AG04450 (cell line): ENCODE data around the gene MEGF11. TPM values are rescaled to one million over a fixed set of nuclear protein-coding genes. Genes with fewer than 3 reads are reported as not detected.
A peak's percentile ranks its signal among the peaks of the same experiment; 100 is the strongest.

Experiments used
- CTCF ChIA-PET: fragments of 300-600, 350-600 bp; formaldehyde crosslinking; extraction: SDS; loops from one replicate; lab custom pipeline; 2022; ENCODE audit warnings: antibody characterized with exemption, inconsistent platforms; lab: Charles Lee
- POLR2A ChIA-PET: fragments of 350-600 bp; formaldehyde crosslinking; extraction: SDS; loops from one replicate; lab custom pipeline; 2021; ENCODE audit warnings: antibody characterized with exemption, inconsistent platforms; lab: Yijun Ruan, JAX
- DNase-seq: peaks from one replicate; pipeline ENCODE4 v3.0.0-alpha.2; 2011; ENCODE audit warnings: low read depth, low spot score
- H3K27ac ChIP-seq: one replicate; pipeline ENCODE4 v1.5.1; 2012; ENCODE audit warnings: low read depth, low read length, control low read depth
- H3K27me3 ChIP-seq: one replicate; pipeline ENCODE4 v1.6.0; 2012; ENCODE audit warnings: low read length; ENCODE audit not compliant: control insufficient read depth, insufficient read depth
- H3K4me3 ChIP-seq: 2 replicates; pipeline ENCODE4 v1.5.1; 2011; ENCODE audit warnings: mild to moderate bottlenecking, low read depth, low read length, control low read depth
- H3K9me3 ChIP-seq: 2 replicates; pipeline ENCODE4 v1.5.1; 2012; ENCODE audit warnings: low read length; ENCODE audit not compliant: control insufficient read depth, insufficient read depth
- polyA plus RNA-seq: library from polyadenylated mRNA; depleted of rRNA; stranded (reverse); fragments of >200 nt; gene quantifications from 2 replicates; pipeline ENCODE4 v1.2.3, GENCODE V29; 2011
- TF ChIP-seq, protein P1 (sequence below): IDR thresholded peaks from 2 replicates; pipeline ENCODE4 v1.5.1; 2011; ENCODE audit warnings: low read depth, low read length, control low read depth, inconsistent platforms

Gene MEGF11
- polyA plus RNA-seq, 1 experiment = not detected

GRCh38 chr15:66080717-66081398 lies 172.7 kb downstream of the MEGF11 start:
- Histone ChIP-seq H3K27me3 (peaks cover 33% of the 10 kb centered on the region), H3K4me3 (no peak overlapping the region), H3K9me3 (no peaks in the 10 kb centered on the region), H3K27ac (no peak overlapping the region)
- CTCF ChIA-PET = interaction anchor here (0.5 to 1.3 kb wide), 3 partner anchors 100 to 237 kb away, joined by 3 to 8 read pairs (median 3); no protein-coding TSS in a partner anchor
- peak; percentile 30 for DNase-seq
- TF ChIP-seq, protein P1, sequence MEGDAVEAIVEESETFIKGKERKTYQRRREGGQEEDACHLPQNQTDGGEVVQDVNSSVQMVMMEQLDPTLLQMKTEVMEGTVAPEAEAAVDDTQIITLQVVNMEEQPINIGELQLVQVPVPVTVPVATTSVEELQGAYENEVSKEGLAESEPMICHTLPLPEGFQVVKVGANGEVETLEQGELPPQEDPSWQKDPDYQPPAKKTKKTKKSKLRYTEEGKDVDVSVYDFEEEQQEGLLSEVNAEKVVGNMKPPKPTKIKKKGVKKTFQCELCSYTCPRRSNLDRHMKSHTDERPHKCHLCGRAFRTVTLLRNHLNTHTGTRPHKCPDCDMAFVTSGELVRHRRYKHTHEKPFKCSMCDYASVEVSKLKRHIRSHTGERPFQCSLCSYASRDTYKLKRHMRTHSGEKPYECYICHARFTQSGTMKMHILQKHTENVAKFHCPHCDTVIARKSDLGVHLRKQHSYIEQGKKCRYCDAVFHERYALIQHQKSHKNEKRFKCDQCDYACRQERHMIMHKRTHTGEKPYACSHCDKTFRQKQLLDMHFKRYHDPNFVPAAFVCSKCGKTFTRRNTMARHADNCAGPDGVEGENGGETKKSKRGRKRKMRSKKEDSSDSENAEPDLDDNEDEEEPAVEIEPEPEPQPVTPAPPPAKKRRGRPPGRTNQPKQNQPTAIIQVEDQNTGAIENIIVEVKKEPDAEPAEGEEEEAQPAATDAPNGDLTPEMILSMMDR = no peak
- POLR2A ChIA-PET = interaction anchor here (1.2 kb wide), 1 partner anchor 212 kb away, joined by 4 read pairs; the partner anchor contains the start of gene RAB11A

DNA sequence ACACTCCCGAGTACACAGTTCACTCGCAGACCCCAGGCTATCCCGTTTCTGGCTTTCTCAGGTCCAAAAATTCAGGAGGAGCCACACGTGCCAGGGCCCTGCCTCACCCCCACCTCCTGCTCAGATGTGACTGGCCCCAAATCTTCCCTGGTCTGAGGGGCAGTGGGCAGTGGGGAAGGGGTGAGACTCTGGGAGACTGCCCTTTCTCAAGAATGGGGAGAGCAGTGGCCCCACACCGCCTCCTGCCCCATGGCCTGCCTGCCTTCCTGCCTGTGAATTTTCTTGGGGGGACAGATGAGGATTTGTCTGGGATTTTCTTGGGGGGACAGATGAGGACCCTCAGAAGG lies 174.6 kb downstream of the MEGF11 start:
- H3K27ac ChIP-seq = no peak overlapping the region
- ChIA-PET POLR2A (no interaction called here), CTCF (no interaction called here)
- TF ChIP-seq, protein P1 = no peak
- H3K9me3 ChIP-seq = no peaks in the 10 kb centered on the region
- DNase-seq = no peak
- H3K4me3 ChIP-seq = no peak overlapping the region
- H3K27me3 ChIP-seq = peaks cover 28% of the 10 kb centered on the region

DNA sequence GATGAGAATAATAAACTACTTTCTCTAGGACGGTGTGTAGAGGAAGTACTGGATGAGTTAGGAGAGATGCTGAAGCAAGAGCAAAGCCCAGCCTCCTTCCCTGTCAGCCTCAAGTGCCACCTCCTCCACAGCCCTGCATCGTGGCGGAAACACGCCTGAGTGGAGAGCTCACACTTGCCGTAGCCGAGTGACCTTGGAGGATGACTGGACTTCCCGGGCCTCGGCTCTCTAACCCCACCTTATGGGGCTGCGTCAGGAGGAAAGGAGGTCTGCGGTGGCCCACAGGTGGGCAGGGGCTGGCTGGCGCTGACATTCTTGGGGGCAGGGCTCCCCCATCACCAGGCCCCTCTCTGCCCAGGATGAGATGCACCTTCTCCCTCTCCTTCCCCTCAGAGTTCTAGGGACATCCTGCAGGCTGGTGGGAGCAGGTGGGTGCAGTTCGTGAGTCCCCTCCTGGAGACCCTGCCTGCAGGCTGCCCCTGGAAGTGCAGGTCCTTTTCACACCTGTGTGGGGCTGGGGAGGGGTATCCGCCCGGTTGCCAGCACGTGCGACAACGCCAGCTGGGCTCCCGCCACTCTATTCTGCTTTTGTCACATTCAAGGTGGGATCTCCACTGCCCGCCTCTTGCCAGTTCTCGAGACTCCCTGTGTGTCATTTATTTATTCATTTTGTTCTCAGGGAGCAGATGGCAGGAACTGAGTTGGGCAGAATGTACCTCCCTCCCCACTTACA lies 175.2 kb downstream of the MEGF11 start:
- DNase-seq = no peak
- no peaks in the 10 kb centered on the region for H3K9me3 ChIP-seq
- POLR2A ChIA-PET = no interaction called here
- H3K27me3 ChIP-seq = peaks cover 28% of the 10 kb centered on the region
- CTCF ChIA-PET = no interaction called here
- TF ChIP-seq, protein P1 = no peak
- H3K4me3 ChIP-seq = no peak overlapping the region
- no peak overlapping the region for H3K27ac ChIP-seq

DNA sequence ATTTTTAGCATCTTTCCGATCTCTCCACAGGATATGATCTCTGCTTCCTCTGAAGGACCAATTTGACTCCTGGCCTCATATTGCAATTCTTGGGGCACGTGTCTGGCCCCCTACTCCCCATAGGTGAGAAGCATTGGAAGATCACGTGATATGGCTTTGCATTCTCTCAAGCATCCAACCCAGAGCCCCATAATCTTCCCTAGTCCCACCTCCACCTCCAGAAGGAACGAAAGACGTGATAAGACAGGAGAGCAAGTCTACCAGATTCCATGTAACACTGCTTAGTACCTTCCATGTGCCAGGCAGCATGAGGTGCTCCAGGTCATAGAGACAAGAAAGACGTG lies 176.3 kb downstream of the MEGF11 start:
- H3K27me3 ChIP-seq = peaks cover 25% of the 10 kb centered on the region
- no peak for DNase-seq
- ChIA-PET POLR2A (no interaction called here), CTCF (no interaction called here)
- H3K9me3 ChIP-seq = no peaks in the 10 kb centered on the region
- H3K4me3 ChIP-seq = no peak overlapping the region
- no peak overlapping the region for H3K27ac ChIP-seq
- TF ChIP-seq, protein P1 = no peak
